GM15510 (cell line): ENCODE results near the gene PARD3.

Source experiments
- POLR2A ChIP-seq: IDR thresholded peaks from 3 replicates; pipeline ENCODE4 v1.6.1; 2011; ENCODE audit warnings: borderline replicate concordance; ENCODE audit not compliant: insufficient read length; ENCODE audit errors: extremely low read depth

PARD3 gene

GRCh38 chr10:34369120-34369519 lies 446.0 kb downstream of the PARD3 start:
- TF ChIP-seq POLR2A = no peak

DNA sequence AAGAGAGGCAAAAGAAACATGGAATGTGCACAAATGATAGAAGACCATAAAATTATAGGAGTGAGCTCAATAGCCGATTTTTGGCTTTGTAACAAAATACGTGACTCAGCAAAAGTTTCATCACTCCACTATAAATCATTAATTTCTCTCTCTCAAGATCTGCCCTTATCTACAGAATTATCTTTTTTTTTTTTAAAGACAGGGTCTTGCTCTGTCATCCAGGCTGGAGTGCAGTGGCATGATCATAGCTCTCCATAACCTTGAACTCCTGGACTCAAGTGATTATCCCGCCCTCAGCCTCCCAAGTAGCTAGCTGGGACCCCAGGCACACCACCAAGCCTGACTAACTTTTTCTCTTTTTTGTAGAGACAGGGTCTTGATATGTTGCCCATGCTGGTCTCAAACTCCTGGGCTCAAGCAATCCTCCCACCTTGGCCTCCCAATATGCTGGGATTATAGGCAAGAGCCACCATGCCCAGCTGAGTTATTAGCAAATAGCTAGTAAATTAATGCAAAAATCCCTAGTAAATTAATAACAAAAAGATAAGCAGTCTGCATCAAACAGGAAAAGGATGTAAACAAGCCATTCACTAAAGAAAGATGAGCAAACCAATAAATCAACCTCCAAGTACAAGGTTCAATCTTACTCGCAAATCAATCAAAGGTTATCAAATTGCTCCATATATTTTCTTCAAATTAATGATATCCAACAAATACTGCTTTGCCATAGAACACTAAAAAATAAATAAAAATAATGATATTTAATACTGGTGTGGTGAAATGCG lies 450.7 kb downstream of the PARD3 start:
- TF ChIP-seq POLR2A = no peak

GRCh38 chr10:34360984-34361383 lies 454.1 kb downstream of the PARD3 start:
- TF ChIP-seq POLR2A = no peak

DNA sequence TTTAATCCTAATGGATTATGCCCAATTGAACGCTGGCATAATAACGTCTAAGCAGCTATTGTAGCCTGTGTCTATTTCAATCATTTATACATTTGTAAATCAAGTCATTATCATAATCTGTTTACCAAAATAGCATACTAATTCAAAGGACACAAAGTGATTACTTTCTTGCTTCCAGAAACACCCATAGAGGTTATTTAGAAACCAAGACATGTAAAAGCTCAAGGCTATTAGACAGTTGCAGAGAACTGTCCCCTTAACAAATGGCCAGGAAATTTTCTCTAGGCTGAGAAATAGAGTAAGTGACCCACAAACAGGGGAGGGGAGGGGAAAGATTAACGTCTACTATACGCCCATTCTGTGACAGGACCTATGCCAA lies 455.7 kb downstream of the PARD3 start:
- no peak for TF ChIP-seq POLR2A

DNA sequence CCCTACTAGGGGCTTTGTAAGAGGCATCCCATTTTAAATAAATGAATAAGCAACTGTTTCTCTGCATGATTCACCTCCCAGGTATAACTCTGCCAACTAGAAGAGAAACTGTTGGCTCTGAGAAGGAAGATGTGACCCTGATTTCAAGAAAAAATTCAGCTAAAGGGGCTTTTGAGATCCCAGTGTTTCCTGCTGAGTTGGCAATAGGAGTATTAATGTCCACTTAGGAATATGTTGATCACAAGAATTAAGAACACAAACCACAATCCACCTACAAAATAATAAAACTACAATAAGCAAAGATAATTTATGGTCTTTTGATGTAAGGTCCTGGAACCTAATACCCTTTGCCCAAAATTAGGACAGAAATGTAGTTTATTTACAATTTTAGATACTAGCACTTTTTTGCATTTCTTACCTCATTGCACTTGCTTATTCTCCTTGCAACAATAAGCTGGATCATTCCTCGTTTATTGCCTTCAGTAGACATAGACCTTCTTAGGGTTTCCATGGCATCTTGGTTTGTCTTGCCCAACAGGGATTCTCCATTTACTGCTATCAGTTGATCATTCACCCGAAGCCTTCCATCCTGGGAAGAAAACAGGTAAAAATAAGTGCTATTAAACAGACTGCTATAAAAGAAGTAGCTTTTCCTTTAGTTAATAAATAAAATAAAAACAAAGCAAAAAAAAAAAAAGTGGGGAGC lies 456.2 kb downstream of the PARD3 start:
- TF ChIP-seq POLR2A = no peak

GRCh38 chr10:34356463-34356862 lies 458.6 kb downstream of the PARD3 start:
- TF ChIP-seq POLR2A = no peak

DNA sequence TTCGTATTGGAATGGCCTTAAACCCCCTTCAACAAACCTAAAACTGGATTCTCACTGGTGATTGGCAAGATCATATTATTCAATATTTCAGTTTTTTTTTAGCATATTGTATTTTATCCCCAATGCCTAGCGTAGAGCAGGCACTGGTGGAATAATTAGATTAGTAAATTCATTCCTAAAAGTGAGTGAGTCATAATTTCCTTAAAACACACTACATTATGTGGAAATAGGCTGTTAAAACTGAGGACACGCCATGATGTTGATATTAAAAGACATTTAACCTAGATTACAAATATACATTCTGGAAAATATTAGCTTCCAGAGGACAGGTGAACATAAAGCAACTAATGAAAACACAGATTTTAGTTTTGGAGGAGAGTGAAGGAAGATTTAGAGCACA lies 463.9 kb downstream of the PARD3 start:
- TF ChIP-seq POLR2A = no peak

DNA sequence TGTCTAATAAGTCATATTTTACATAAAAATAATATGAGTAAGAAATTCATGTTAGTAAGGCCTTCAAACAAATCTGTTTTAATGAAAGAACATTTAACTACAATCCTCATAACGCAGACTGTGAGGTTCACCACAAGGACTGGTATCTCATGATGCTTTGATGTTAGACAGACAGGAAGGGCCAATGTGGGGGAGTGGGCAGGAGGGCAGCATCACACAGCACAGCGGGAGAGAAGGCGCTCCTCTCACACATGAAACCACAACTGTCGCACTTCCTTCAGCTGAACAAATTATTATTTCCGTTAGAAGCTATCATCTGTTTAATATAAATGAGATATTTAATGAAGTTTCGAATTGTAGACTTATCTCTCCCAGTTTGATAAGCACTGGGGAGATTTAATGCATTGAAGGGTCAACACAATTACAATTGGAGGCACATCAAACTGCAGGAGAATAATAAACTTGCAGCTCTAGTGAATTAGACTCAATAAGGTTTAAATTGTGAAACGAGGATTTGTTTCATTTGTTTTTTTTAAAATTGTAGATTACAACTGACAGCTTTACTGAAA lies 466.1 kb downstream of the PARD3 start:
- no peak for TF ChIP-seq POLR2A

DNA sequence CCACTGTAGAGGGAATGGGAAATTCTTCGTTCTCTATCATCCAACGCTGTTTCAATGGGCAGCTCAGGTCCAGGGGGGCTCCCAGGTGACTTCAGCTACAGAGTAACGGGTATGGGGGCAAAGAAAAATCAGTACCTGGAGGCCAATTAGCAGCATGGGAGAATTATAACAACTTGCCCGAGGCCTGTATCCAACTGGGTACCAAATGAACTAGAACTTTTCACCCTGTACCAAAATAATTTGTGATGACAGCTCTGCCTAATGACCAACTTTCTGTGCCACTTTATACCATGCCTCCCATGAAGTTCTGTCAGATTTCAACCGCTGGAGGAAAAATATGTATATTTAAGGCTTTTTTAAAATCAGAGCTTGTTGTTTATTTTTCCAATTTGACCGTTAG lies 467.1 kb downstream of the PARD3 start:
- TF ChIP-seq POLR2A = no peak

GRCh38 chr10:34347131-34347530 lies 468.0 kb downstream of the PARD3 start:
- no peak for TF ChIP-seq POLR2A

- TF ChIP-seq POLR2A = no peak
Observed at GRCh38 chr10:34346516-34347100, 468.5 kb downstream of the PARD3 start.

DNA sequence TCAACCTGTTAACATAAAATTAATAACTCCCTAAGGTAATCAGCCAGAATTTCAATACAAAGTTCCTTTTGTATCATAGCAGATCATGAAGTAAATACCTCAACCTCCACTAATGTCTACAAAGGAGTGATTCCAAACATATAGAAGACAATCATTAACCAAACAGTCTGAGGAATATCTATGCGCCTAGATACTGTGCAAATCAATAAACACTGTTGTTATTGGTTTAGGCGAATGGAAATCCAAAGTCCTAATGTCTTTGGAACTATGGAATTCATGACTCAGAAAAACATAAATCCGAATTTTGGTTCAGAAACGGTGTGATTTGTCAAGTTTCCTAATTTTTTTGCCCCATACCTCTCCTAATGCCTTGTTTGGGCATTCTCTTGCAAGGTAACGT lies 469.7 kb downstream of the PARD3 start:
- no peak for TF ChIP-seq POLR2A

- no peak for TF ChIP-seq POLR2A
Observed at GRCh38 chr10:34343764-34344163, 471.3 kb downstream of the PARD3 start.

GRCh38 chr10:34341473-34341872 lies 473.6 kb downstream of the PARD3 start:
- TF ChIP-seq POLR2A = no peak

GRCh38 chr10:34340934-34341333 lies 474.2 kb downstream of the PARD3 start:
- TF ChIP-seq POLR2A = no peak
